GM12878 (cell line): ENCODE data around the gene PFKL.

Experiments
- CEBPB ChIP-seq, 2 experiments: fragments of 150-350 bp in 1 of 2; IDR thresholded peaks; 2 replicates each; pipeline ENCODE4 v1.6.1; 2012 to 2014; ENCODE audit warnings: low read depth in 2 of 2, low read length in 2 of 2, borderline replicate concordance in 1 of 2, inconsistent platforms in 1 of 2
- CREB1 ChIP-seq: IDR thresholded peaks from 2 replicates; pipeline ENCODE4 v1.6.1; 2012; ENCODE audit warnings: low read depth, mild to moderate bottlenecking, inconsistent platforms
- CTCF ChIP-seq, 3 experiments: IDR thresholded peaks in 2 of 3; conservative IDR thresholded peaks in 1 of 3; 2 replicates each; pipeline ENCODE4 v1.5.1; 2011; ENCODE audit warnings: low read depth in 3 of 3, low read length in 3 of 3, mild to moderate bottlenecking in 3 of 3, control low read depth in 2 of 3, moderate library complexity in 2 of 3, inconsistent platforms in 1 of 3, mixed read lengths in 1 of 3; ENCODE audit not compliant: control insufficient read depth in 2 of 3, insufficient read depth in 1 of 3; ENCODE audit errors: extremely low read depth in 1 of 3
- EZH2 ChIP-seq: IDR thresholded peaks from 2 replicates; pipeline ENCODE4 v1.6.1; 2012; ENCODE audit warnings: low read depth, mild to moderate bottlenecking, control low read depth, inconsistent platforms, low read length, borderline replicate concordance; ENCODE audit not compliant: control insufficient read depth
- NR2C1 ChIP-seq: fragments of 450-650 bp; IDR thresholded peaks from 2 replicates; pipeline ENCODE4 v1.6.1; 2017; ENCODE audit warnings: antibody characterized with exemption, mild to moderate bottlenecking, moderate library complexity
- POLR2A ChIP-seq: IDR thresholded peaks from 2 replicates; pipeline ENCODE4 v1.6.1; 2011; ENCODE audit warnings: low read depth, mild to moderate bottlenecking, low read length
- RELA ChIP-seq: fragments of 450-650 bp; IDR thresholded peaks from 2 replicates; pipeline ENCODE4 v1.8.0; 2014; ENCODE audit warnings: borderline replicate concordance; ENCODE audit not compliant: partially characterized antibody
- SMARCA5 ChIP-seq: fragments of 450-650 bp; IDR thresholded peaks from 2 replicates; pipeline ENCODE4 v1.6.1; 2017; ENCODE audit warnings: mild to moderate bottlenecking
- TF ChIP-seq, protein P1 (sequence below): fragments of 450-650 bp; conservative IDR thresholded peaks from 2 replicates; pipeline ENCODE4 v1.6.1; 2017; ENCODE audit warnings: mild to moderate bottlenecking, moderate library complexity
- TF ChIP-seq, protein P2 (sequence below): fragments of 450-650 bp; IDR thresholded peaks from 2 replicates; pipeline ENCODE4 v1.6.1; 2016; ENCODE audit warnings: mild to moderate bottlenecking

- TF ChIP-seq SMARCA5, result no peak
- no peak for TF ChIP-seq POLR2A
- TF ChIP-seq RELA, result no peak
- TF ChIP-seq CTCF (IDR thresholded peaks at IDR 0.05 in 2 of 3, conservative IDR thresholded peaks at IDR 0.05 in 1 of 3; ENCODE audit: control insufficient read depth in 2 of 3, extremely low read depth in 1 of 3, insufficient read depth in 1 of 3, low read depth in 3 of 3, low read length in 3 of 3), result no peak
- TF ChIP-seq, protein P1, sequence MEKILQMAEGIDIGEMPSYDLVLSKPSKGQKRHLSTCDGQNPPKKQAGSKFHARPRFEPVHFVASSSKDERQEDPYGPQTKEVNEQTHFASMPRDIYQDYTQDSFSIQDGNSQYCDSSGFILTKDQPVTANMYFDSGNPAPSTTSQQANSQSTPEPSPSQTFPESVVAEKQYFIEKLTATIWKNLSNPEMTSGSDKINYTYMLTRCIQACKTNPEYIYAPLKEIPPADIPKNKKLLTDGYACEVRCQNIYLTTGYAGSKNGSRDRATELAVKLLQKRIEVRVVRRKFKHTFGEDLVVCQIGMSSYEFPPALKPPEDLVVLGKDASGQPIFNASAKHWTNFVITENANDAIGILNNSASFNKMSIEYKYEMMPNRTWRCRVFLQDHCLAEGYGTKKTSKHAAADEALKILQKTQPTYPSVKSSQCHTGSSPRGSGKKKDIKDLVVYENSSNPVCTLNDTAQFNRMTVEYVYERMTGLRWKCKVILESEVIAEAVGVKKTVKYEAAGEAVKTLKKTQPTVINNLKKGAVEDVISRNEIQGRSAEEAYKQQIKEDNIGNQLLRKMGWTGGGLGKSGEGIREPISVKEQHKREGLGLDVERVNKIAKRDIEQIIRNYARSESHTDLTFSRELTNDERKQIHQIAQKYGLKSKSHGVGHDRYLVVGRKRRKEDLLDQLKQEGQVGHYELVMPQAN, result no peak
- TF ChIP-seq NR2C1, result no peak
- no peak for TF ChIP-seq CREB1
- TF ChIP-seq, protein P2, sequence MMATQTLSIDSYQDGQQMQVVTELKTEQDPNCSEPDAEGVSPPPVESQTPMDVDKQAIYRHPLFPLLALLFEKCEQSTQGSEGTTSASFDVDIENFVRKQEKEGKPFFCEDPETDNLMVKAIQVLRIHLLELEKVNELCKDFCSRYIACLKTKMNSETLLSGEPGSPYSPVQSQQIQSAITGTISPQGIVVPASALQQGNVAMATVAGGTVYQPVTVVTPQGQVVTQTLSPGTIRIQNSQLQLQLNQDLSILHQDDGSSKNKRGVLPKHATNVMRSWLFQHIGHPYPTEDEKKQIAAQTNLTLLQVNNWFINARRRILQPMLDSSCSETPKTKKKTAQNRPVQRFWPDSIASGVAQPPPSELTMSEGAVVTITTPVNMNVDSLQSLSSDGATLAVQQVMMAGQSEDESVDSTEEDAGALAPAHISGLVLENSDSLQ, result no peak
- no peak for TF ChIP-seq EZH2
- no peak for TF ChIP-seq CEBPB (IDR thresholded peaks at IDR 0.05; ENCODE audit: borderline replicate concordance in 1 of 2, low read depth in 2 of 2, low read length in 2 of 2)
Measured at GRCh38 chr21:44371596-44371995, 71.7 kb downstream of the PFKL start.
